ENCODE results near the gene ACAP3. TPM values are rescaled to one million over a fixed set of nuclear protein-coding genes. Genes with fewer than 3 reads are reported as not detected.

Gene ACAP3
- total RNA-seq, 1 donor from 2014 or later = 34.0 TPM

- no peak overlapping the region for H3K4me3 ChIP-seq (ENCODE audit: low read depth, low read length)
- no peaks in the 10 kb centered on the region for H3K27me3 ChIP-seq (ENCODE audit: control insufficient read depth, insufficient read depth, low read length)
- peaks cover 5% of the 10 kb centered on the region for H3K36me3 ChIP-seq (ENCODE audit: control insufficient read depth, insufficient read depth, low read length)
- no peak for FAIRE-seq
- TF ChIP-seq, protein P1, sequence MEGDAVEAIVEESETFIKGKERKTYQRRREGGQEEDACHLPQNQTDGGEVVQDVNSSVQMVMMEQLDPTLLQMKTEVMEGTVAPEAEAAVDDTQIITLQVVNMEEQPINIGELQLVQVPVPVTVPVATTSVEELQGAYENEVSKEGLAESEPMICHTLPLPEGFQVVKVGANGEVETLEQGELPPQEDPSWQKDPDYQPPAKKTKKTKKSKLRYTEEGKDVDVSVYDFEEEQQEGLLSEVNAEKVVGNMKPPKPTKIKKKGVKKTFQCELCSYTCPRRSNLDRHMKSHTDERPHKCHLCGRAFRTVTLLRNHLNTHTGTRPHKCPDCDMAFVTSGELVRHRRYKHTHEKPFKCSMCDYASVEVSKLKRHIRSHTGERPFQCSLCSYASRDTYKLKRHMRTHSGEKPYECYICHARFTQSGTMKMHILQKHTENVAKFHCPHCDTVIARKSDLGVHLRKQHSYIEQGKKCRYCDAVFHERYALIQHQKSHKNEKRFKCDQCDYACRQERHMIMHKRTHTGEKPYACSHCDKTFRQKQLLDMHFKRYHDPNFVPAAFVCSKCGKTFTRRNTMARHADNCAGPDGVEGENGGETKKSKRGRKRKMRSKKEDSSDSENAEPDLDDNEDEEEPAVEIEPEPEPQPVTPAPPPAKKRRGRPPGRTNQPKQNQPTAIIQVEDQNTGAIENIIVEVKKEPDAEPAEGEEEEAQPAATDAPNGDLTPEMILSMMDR (IDR thresholded peaks at IDR 0.05; ENCODE audit: insufficient read depth, low read length, severe bottlenecking) = no peak
- DNase-seq (ENCODE audit: low read depth) = no peak
Observed at GRCh38 chr1:1293263-1294249, 14.2 kb downstream of the ACAP3 start.

- H3K27me3 ChIP-seq (ENCODE audit: control insufficient read depth, insufficient read depth, low read length) = no peaks in the 10 kb centered on the region
- H3K36me3 ChIP-seq (ENCODE audit: control insufficient read depth, insufficient read depth, low read length) = peaks cover 5% of the 10 kb centered on the region
- DNase-seq (ENCODE audit: low read depth) (no peak), FAIRE-seq (no peak)
- no peak overlapping the region for H3K4me3 ChIP-seq (ENCODE audit: low read depth, low read length)
- TF ChIP-seq, protein P1 (IDR thresholded peaks at IDR 0.05; ENCODE audit: insufficient read depth, low read length, severe bottlenecking) = no peak
Observed at GRCh38 chr1:1292851-1293250, 14.9 kb downstream of the ACAP3 start.

GRCh38 chr1:1292442-1292779, 15.3 kb downstream of the ACAP3 start:
- TF ChIP-seq, protein P1 (IDR thresholded peaks at IDR 0.05; ENCODE audit: insufficient read depth, low read length, severe bottlenecking) = no peak
- DNase-seq (ENCODE audit: low read depth) (no peak), FAIRE-seq (no peak)
- no peaks in the 10 kb centered on the region for H3K27me3 ChIP-seq (ENCODE audit: control insufficient read depth, insufficient read depth, low read length)
- H3K4me3 ChIP-seq (ENCODE audit: low read depth, low read length) = no peak overlapping the region
- peaks cover 5% of the 10 kb centered on the region for H3K36me3 ChIP-seq (ENCODE audit: control insufficient read depth, insufficient read depth, low read length)

DNA sequence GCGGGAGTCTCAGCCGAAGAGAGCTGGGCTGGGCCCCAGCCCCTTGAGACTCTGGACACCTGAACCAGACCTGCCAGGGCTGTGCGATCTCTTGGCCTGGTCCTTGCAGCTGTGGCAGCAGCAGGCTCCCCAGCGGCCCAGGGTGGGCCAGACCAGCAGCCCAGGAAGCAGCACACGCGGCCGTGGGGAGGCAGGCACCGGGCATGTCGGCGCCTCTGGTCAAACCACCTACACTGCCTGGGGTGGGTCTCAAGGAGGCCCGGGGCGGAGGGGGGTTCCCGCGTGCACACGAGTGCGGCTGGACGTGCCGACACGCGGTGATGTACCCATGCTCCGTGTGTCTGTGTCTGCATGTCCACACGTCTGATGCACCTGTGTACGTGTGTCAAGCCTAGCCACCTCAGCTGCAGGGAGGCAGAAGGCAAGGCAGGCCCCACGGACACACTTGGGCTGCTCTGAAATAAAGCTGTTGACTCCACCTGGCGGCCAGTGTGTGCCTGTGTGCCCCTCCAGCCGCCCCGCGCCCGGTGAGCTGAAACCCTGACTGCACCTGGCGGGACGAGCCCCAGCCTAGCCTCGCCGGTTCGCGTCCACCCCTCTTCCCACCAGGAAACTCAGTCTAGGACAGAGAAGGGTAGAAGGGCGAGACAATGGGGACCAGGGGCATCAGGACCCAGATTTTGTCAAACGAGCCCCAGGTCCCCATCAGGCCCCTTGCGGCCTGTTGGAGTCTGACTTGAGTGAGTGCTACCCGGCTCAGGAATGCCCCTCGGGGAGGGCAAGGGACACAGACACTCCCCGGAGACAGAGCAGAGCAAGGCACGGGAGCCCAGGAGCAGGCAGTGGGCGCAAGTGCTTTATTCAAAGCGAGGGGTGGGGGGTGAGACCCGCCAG, 15.9 kb downstream of the ACAP3 start:
- Histone ChIP-seq H3K4me3 (ENCODE audit: low read depth, low read length) (no peak overlapping the region), H3K36me3 (ENCODE audit: control insufficient read depth, insufficient read depth, low read length) (peaks cover 5% of the 10 kb centered on the region), H3K27me3 (ENCODE audit: control insufficient read depth, insufficient read depth, low read length) (no peaks in the 10 kb centered on the region)
- TF ChIP-seq, protein P1 (IDR thresholded peaks at IDR 0.05; ENCODE audit: insufficient read depth, low read length, severe bottlenecking) = peak; percentile 90
- DNase-seq (ENCODE audit: low read depth) = peak; percentile 63
- no peak for FAIRE-seq

DNA sequence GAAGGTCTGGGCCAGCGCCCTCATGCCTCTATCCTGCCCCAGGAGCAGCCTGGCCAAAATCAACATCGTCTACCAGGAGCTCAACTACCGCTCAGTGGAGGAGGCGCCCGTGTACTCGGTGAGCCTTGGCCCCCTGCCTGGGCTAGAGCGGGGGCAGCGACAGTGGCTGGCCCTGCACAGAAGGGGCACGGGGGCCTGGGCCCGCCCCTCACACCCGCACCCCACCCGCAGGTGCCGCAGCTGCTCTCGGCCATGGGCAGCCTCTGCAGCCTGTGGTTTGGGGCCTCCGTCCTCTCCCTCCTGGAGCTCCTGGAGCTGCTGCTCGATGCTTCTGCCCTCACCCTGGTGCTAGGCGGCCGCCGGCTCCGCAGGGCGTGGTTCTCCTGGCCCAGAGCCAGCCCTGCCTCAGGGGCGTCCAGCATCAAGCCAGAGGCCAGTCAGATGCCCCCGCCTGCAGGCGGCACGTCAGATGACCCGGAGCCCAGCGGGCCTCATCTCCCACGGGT, 16.7 kb downstream of the ACAP3 start:
- DNase-seq (ENCODE audit: low read depth) = no peak
- no peak for FAIRE-seq

More for the DNA sequence above, 16.7 kb downstream of the ACAP3 start:
- Histone ChIP-seq H3K27me3 (ENCODE audit: control insufficient read depth, insufficient read depth, low read length) (no peaks in the 10 kb centered on the region), H3K4me3 (ENCODE audit: low read depth, low read length) (no peak overlapping the region), H3K36me3 (ENCODE audit: control insufficient read depth, insufficient read depth, low read length) (peaks cover 5% of the 10 kb centered on the region)
- TF ChIP-seq, protein P1 (IDR thresholded peaks at IDR 0.05; ENCODE audit: insufficient read depth, low read length, severe bottlenecking) = no peak
